GM12878 (cell line): ENCODE results near the gene DCTPP1. TPM values are rescaled to one million over a fixed set of nuclear protein-coding genes. Genes with fewer than 3 reads are reported as not detected.
A peak's percentile ranks its signal among the peaks of the same experiment; 100 is the strongest.
"Not testable (repeated sequence)": the region's sequence is repeated elsewhere in the genome, so short reads cannot be mapped to it uniquely, and the experiment has no call there.

Source experiments
- ATAC-seq: fragments of 200-7000 bp; cut with Tn5 transposase; 3 replicates; pipeline ENCODE4 v1.9.1; 2020; ENCODE audit warnings: mild to moderate bottlenecking, moderate library complexity
- BruUV-seq: library from RNA; stranded (reverse); fragments of 400-500 nt; replicated peaks from 2 replicates; lab custom pipeline; 2021; lab: Mats Ljungman, UMichigan
- CTCF ChIA-PET: fragments of 300-600 bp; sonication (Branson Sonifier 250); formaldehyde crosslinking; extraction: SDS; loops from one replicate; lab custom pipeline; 2021; ENCODE audit warnings: inconsistent platforms; lab: Yijun Ruan, JAX
- POLR2A ChIA-PET: fragments of 350-600 bp; formaldehyde crosslinking; extraction: SDS; loops from one replicate; lab custom pipeline; 2021; ENCODE audit warnings: inconsistent platforms; lab: Charles Lee
- RAD21 ChIA-PET: fragments of 300-600 bp; sonication (Branson Sonifier 250); formaldehyde crosslinking; loops from one replicate; lab custom pipeline; 2023; ENCODE audit warnings: antibody characterized with exemption; ENCODE audit not compliant: unreplicated experiment; lab: Charles Lee
- SMC1A ChIA-PET: fragments of 300-600 bp; sonication (Branson Sonifier 250); formaldehyde crosslinking; loops from one replicate; lab custom pipeline; 2023; ENCODE audit not compliant: unreplicated experiment, uncharacterized antibody; lab: Charles Lee
- DNase-seq: peaks from one replicate; pipeline ENCODE4 v3.0.0-alpha.2; 2011; ENCODE audit warnings: low read depth, low spot score
- FAIRE-seq: peaks from 3 replicates; lab custom pipeline; 2011; peaks lifted over from hg19 to GRCh38; lab: Jason Lieb, UNC
- H2AFZ ChIP-seq: 2 replicates; pipeline ENCODE4 v1.6.0; 2011; ENCODE audit warnings: low read depth, low read length, control low read depth; ENCODE audit not compliant: control insufficient read depth
- H3K27ac ChIP-seq: 2 replicates; pipeline ENCODE4 v1.5.1; 2011; ENCODE audit warnings: control low read depth; ENCODE audit not compliant: control insufficient read depth, insufficient read depth
- H3K27me3 ChIP-seq, 2 experiments: replicated peaks in 1 of 2; 2 replicates each; pipeline versions ENCODE4 v1.6.0 to v1.6.1; 2011; ENCODE audit warnings: low read length in 1 of 2; ENCODE audit not compliant: control insufficient read depth in 2 of 2, insufficient read depth in 2 of 2
- H3K36me3 ChIP-seq, 2 experiments: 2 replicates each; pipeline ENCODE4 v1.5.1; 2011; ENCODE audit warnings: low read length in 1 of 2; ENCODE audit not compliant: control insufficient read depth in 2 of 2, insufficient read depth in 2 of 2
- H3K4me1 ChIP-seq: 2 replicates; pipeline ENCODE4 v1.6.1; 2011; ENCODE audit warnings: mild to moderate bottlenecking, low read length, moderate library complexity, mixed read lengths; ENCODE audit not compliant: control insufficient read depth, insufficient read depth
- H3K4me2 ChIP-seq: 2 replicates; pipeline ENCODE4 v1.6.0; 2011; ENCODE audit warnings: control low read depth; ENCODE audit not compliant: control insufficient read depth, insufficient read depth
- H3K4me3 ChIP-seq: fragments of 200-600 bp; sonication (generic); 2 replicates; pipeline ENCODE4 v1.5.1; 2016
- H3K79me2 ChIP-seq: 2 replicates; pipeline ENCODE4 v1.6.0; 2011; ENCODE audit warnings: low read length; ENCODE audit not compliant: control insufficient read depth, insufficient read depth
- H3K9ac ChIP-seq: 2 replicates; pipeline ENCODE4 v1.8.0; 2011; ENCODE audit warnings: low read length, control low read depth, mixed read lengths; ENCODE audit not compliant: control insufficient read depth, insufficient read depth
- H3K9me3 ChIP-seq: replicated peaks from 3 replicates; pipeline ENCODE4 v1.5.1; 2011; ENCODE audit warnings: mild to moderate bottlenecking, low read length; ENCODE audit not compliant: control insufficient read depth, insufficient read depth
- H4K20me1 ChIP-seq: 2 replicates; pipeline ENCODE4 v1.6.0; 2011; ENCODE audit not compliant: control insufficient read depth, insufficient read depth
- BRCA1 ChIP-seq: IDR thresholded peaks from 2 replicates; pipeline ENCODE4 v1.6.1; 2011; ENCODE audit warnings: low read depth, low read length, improper control_type of control experiment
- IKZF2 ChIP-seq, 2 experiments: fragments of 450-650 bp; IDR thresholded peaks; 2 replicates each; pipeline ENCODE4 v1.6.1; 2017; ENCODE audit warnings: mild to moderate bottlenecking in 2 of 2, moderate library complexity in 2 of 2
- MLLT1 ChIP-seq: fragments of 450-650 bp; IDR thresholded peaks from 2 replicates; pipeline ENCODE4 v1.6.1; 2016; ENCODE audit warnings: mild to moderate bottlenecking
- NFYA ChIP-seq: IDR thresholded peaks from 2 replicates; pipeline ENCODE4 v1.6.1; 2011; ENCODE audit warnings: low read depth, mild to moderate bottlenecking, low read length, improper control_type of control experiment, borderline replicate concordance
- SRF ChIP-seq, 2 experiments: IDR thresholded peaks; 2 replicates each; pipeline ENCODE4 v1.6.1; 2011; ENCODE audit warnings: low read depth in 2 of 2, low read length in 2 of 2, mild to moderate bottlenecking in 1 of 2, moderate library complexity in 1 of 2
- WGBS: methylation state at CpG from one replicate; pipeline ENCODE4 v1.1.6; 2016; ENCODE audit warnings: low lambda C conversion rate; ENCODE audit not compliant: insufficient replicate concordance, insufficient coverage; ENCODE audit errors: missing lambda C conversion rate; 5-methylcytosine and 5-hydroxymethylcytosine counted together
- in situ Hi-C: fragments of 300-500 bp; cut with MboI; formaldehyde crosslinking; loops from 9 replicates; pipeline ENCODE4 v1.14.3; 2018; ENCODE audit warnings: mixed read lengths
- intact Hi-C: fragments of 100-400 bp; cut with micrococcal nuclease; formaldehyde crosslinking; loops from one replicate; pipeline ENCODE4 v1.14.2; 2022; ENCODE audit not compliant: unreplicated experiment
- polyA plus RNA-seq, 11 experiments: library from polyadenylated mRNA; depleted of rRNA in 4 of 11; unstranded in 6 of 11; stranded (reverse) in 5 of 11; fragments of >200 nt; fragmentation: Nextera tagmentation in 4 of 11; fragmentation: Illumina TruSeq in 1 of 11; extraction: Ambion mirVana in 4 of 11; extraction: Trizol in 1 of 11; gene quantifications; 1 replicate in 1 of 11; 2 replicates in 10 of 11; pipeline versions ENCODE4 v1.2.1 to v1.2.3, GENCODE V29; 2011 to 2016; ENCODE audit warnings: inconsistent platforms in 2 of 11, missing spikeins in 2 of 11, low read depth in 1 of 11
- total RNA-seq, 4 experiments: library from RNA; depleted of rRNA in 3 of 4; stranded (reverse); fragments of >200 nt in 3 of 4; fragmentation: Illumina TruSeq in 1 of 4; extraction: Trizol in 1 of 4; gene quantifications; 2 replicates each; pipeline versions ENCODE4 v1.2.1 to v1.2.3, GENCODE V29; 2013 to 2021

Gene DCTPP1
- total and polyA plus RNA-seq, 10 of the 15 experiments (the other 5 are each of a cell fraction or from before 2014, with no cell fraction given), result 72.1 to 266 (median 157) TPM

GRCh38 chr16:30464078-30464477 is 34.2 kb upstream of the DCTPP1 start:
- TF ChIP-seq IKZF2 (IDR thresholded peaks at IDR 0.05), result no peak
- TF ChIP-seq SRF (IDR thresholded peaks at IDR 0.05; ENCODE audit: low read depth in 2 of 2, low read length in 2 of 2), result no peak
- no peak for TF ChIP-seq NFYA
- no peak for TF ChIP-seq BRCA1
- ChIA-PET CTCF (interaction anchor here (1.5 kb wide), 1 partner anchor 9 kb away, joined by 4 read pairs; no protein-coding TSS in a partner anchor), POLR2A (interaction anchor here (0.5 to 1.2 kb wide), 4 partner anchors 9 to 61 kb away, joined by 3 to 6 read pairs (median 3); no protein-coding TSS in a partner anchor), SMC1A (no interaction called here), RAD21 (no interaction called here)
- in situ Hi-C loops, result loop anchor here (25.0 kb wide), 1 partner anchor 1423 kb away; no protein-coding TSS in a partner anchor
- Histone ChIP-seq H3K4me3 (no peak overlapping the region), H3K36me3 (no peaks in the 10 kb centered on the region), H4K20me1 (no peaks in the 10 kb centered on the region), H3K4me1 (peaks cover 16% of the 10 kb centered on the region), H3K79me2 (no peaks in the 10 kb centered on the region), H3K4me2 (no peak overlapping the region), H3K27me3 (no peaks in the 10 kb centered on the region), H3K9me3 (no peaks in the 10 kb centered on the region; the same call in 2 of the 3 replicates), H3K9ac (no peak overlapping the region), H2AFZ (no peak overlapping the region), H3K27ac (no peak overlapping the region)
- FAIRE-seq, result no peak
- no peak for DNase-seq
- WGBS, result 81% methylated on average over 7 of the region's 7 CpGs
- intact Hi-C loops, result no loop called here
- no TSS peak for BruUV-seq
- ATAC-seq, result no peak

GRCh38 chr16:30461426-30461825 is 31.6 kb upstream of the DCTPP1 start:
- CTCF ChIA-PET, result interaction anchor here (0.6 to 7.8 kb wide), 5 partner anchors 10 to 398 kb away, joined by 3 to 125 read pairs (median 12); partner anchors contain the start of genes DCTPP1 and ITGAL
- 0 out of 2 replicates have a peak, but pooled peaks have one; percentile 30 for TF ChIP-seq MLLT1

More at GRCh38 chr16:30461426-30461825, 31.6 kb upstream of the DCTPP1 start:
- DNase-seq, H3K9ac ChIP-seq, H4K20me1 ChIP-seq, FAIRE-seq, ATAC-seq, H2AFZ ChIP-seq, H3K27me3 ChIP-seq, H3K9me3 ChIP-seq, BruUV-seq, intact Hi-C loops, H3K36me3 ChIP-seq, H3K79me2 ChIP-seq, H3K4me2 ChIP-seq, H3K4me3 ChIP-seq: not testable (repeated sequence)
- 0 out of 2 replicates have a peak overlapping the region, but pooled peaks have one; percentile 89 for H3K27ac ChIP-seq
- ChIA-PET SMC1A (interaction anchor here (0.8 to 19.4 kb wide), 7 partner anchors 11 to 90 kb away, joined by 3 to 431 read pairs (median 5); partner anchors contain the start of genes DCTPP1 and ITGAL), POLR2A (interaction anchor here (0.6 to 10.6 kb wide), 8 partner anchors 11 to 154 kb away, joined by 3 to 367 read pairs (median 4); partner anchors contain the start of genes DCTPP1 and ITGAL), RAD21 (interaction anchor here (0.6 to 8.5 kb wide), 5 partner anchors 11 to 74 kb away, joined by 3 to 307 read pairs (median 4); partner anchors contain the start of genes DCTPP1, ITGAL and ZNF747)
- H3K4me1 ChIP-seq, result peaks cover 41% of the 10 kb centered on the region
- in situ Hi-C loops, result loop anchor here (25.0 kb wide), 1 partner anchor 1426 kb away; no protein-coding TSS in a partner anchor
- 65% methylated on average over 5 of the region's 5 CpGs for WGBS
